GM20431 (cell line): ENCODE results near the gene TLR9.

Experiments used
- in situ Hi-C: fragments of 300-500 bp; cut with MseI, MboI; formaldehyde crosslinking; loops from one replicate; pipeline ENCODE4 v1.15.0; 2020; ENCODE audit warnings: low sequenced_read_pairs; ENCODE audit not compliant: unreplicated experiment

The TLR9 gene

GRCh38 chr3:52234516-52235447 lies 9.3 kb upstream of the TLR9 start:
- in situ Hi-C loops = no loop called here

GRCh38 chr3:52233968-52234367 lies 8.5 kb upstream of the TLR9 start:
- in situ Hi-C loops = no loop called here

- in situ Hi-C loops = no loop called here
Observed at GRCh38 chr3:52233108-52233591, 7.7 kb upstream of the TLR9 start.

DNA sequence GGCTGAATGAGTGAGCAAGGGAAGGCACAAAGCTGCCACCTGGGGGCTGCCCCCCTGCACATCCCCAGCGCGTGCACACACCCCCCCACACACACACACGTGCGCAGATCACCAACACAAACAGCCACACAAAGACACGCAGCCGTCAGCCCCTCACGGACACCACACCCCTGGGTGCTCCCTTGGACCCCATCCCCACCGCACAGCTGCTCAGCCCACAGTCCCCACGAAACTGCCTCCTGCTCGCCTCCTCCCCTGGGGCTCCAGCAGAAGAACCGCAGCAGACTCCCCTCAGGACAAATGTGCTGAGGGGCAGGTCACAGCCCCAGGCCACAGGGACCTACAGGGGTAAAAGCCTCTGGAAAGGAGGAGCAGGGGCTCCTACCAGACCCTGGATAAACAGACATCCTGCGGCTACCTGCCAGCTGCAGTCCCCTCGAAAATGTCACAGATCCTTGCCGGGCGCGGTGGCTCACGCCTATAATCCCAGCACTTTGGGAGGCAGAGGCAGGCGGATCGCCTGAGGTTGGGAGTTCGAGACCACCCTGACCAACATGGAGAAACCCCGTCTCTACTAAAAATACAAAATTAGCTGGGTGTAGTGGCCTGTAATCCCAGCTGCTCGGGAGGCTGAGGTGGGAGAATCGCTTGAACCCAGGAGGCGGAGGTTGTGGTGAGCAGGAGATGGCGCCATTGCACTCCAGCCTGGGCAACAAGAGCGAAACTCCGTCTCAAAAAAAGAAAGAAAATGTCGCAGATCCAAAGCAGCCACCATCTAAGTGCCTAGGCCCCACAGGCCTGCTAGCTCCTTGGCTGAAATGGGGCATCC lies 7.0 kb upstream of the TLR9 start:
- in situ Hi-C loops = no loop called here

DNA sequence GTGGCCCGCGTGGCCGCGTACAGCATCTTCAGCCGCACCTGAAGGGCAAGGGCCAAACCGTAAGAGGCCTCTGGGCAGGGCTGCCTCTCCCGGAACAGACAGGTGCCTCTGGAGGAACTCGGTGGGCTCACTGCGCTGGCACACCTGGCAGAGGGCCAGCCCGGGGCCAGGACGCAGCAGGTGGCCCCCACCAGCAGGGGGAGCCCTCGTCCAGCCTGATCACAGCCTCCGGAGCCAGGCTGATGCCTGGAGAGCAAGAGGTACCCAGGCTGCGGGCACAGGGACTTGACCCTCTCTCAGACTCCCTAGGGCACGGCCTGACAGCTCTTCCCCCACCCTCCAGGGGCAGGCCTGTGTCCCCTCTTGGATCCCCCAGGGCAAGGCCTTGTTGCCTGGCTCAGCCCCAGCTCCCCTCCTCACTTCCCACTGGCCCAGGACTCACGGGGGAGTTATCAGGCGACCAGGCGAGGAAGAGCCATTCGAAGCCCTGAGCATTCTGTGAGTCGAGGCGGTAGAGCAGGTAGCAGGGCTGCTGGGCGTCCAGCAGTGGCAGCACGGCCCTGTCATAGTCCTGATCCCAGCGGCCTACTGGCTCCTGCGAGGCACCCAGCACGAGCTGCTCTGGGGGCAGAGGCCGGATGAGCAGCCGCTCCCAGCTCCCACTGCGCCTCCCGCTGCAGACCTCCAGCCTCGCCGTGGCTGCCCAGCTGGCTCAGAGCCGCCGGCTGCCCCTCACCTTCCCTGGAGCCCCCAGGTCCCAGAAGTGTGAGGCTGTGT lies 6.2 kb upstream of the TLR9 start:
- in situ Hi-C loops = no loop called here

- in situ Hi-C loops = no loop called here
Observed at GRCh38 chr3:52230889-52231499, 5.5 kb upstream of the TLR9 start.

GRCh38 chr3:52230461-52230860 lies 5.0 kb upstream of the TLR9 start:
- in situ Hi-C loops = no loop called here

GRCh38 chr3:52229656-52230055 lies 4.2 kb upstream of the TLR9 start:
- in situ Hi-C loops = no loop called here

DNA sequence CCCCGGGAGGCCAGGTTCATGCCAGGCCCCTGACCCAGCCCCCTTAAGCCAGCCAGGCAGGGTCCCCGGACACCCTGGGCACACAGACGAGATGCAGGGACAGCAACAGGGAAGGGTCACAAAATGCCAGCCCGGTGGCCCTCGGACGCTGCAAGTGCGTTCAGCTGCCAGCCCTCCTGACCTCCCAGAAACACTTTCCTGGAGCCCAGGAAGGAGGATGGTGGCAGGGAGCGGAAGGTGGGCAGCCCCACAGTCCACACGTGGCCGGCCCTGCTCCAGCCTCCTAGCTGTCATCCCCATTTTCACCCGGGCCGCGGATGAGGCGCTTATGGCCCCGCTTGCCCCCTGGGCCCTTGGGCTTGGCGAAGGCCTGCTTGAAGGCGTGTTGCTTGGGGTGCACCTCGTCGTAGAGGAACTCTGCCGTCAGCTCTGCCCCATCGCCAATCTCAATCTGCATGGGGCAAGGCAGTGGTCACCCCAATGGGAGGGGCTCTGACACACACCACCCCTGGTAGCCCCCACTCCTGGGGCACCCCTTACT lies 3.4 kb upstream of the TLR9 start:
- in situ Hi-C loops = no loop called here

DNA sequence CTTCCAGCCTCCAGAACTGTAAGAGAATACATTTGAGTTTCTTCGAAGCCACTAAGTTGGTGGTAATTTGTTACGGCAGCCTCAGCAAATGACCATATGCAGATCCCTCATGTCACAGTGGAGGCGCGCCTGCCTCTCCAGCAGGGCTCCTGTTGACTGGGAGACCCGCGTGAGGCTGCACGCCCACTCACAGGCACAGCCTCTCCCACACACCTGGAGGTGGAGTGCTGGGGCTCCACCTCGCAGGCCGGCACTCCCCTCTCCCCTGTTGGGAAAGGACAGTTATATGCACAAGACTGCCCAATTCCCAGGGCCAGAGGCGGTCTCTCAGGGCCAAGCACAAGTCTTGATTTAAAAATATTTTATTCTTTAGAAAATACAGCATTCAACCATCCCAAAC lies 2.8 kb upstream of the TLR9 start:
- in situ Hi-C loops = no loop called here

DNA sequence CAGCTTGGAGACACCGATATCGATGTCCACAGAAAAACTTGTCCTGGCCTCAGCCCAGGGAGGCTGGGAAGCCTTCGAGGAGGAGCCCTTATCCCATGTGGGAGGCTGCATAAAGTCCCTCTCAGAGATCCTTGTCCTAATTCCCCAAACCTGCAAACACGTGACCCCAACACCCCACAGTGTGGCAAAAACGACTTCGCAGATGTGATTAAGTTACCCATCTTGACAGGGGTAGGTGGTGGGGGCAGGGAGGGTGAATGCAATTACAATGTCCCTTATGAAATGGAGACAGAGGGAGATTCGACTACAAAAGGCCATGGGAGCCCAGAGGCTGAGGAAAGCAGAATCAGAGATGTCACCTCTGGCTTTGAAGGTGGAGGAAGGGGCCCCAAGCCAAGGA lies 2.3 kb upstream of the TLR9 start:
- in situ Hi-C loops = no loop called here

GRCh38 chr3:52227117-52227516 lies 1.7 kb upstream of the TLR9 start:
- in situ Hi-C loops = no loop called here

DNA sequence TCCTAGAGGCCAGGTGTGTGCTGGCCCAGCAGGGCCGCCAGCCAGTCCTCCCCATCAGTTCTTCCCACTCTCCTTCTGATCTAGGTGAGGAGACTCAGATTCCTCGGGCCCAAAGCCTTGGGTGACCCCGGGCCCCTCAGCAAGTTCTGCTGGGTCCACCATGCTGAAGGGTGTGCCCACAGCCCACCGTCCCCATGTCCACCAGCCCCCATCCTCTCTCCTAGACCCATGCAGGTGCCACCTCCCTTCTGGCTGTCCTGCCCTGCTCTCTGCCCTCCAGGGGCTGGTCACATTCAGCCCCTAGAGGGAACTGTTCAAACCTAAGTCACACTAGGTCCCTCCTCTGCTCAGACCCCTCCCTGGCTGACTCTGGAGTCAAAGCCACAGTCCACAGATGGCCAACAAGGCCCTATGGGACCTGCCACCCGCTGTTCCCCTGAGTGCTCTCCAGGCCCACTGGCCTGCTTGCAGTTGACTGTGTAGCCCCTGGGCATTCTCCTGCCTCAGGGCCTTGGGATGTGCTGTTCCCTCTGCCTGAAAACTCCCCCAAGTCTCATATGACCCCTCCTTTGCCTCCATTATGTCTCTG lies 878 bp upstream of the TLR9 start:
- in situ Hi-C loops = no loop called here

DNA sequence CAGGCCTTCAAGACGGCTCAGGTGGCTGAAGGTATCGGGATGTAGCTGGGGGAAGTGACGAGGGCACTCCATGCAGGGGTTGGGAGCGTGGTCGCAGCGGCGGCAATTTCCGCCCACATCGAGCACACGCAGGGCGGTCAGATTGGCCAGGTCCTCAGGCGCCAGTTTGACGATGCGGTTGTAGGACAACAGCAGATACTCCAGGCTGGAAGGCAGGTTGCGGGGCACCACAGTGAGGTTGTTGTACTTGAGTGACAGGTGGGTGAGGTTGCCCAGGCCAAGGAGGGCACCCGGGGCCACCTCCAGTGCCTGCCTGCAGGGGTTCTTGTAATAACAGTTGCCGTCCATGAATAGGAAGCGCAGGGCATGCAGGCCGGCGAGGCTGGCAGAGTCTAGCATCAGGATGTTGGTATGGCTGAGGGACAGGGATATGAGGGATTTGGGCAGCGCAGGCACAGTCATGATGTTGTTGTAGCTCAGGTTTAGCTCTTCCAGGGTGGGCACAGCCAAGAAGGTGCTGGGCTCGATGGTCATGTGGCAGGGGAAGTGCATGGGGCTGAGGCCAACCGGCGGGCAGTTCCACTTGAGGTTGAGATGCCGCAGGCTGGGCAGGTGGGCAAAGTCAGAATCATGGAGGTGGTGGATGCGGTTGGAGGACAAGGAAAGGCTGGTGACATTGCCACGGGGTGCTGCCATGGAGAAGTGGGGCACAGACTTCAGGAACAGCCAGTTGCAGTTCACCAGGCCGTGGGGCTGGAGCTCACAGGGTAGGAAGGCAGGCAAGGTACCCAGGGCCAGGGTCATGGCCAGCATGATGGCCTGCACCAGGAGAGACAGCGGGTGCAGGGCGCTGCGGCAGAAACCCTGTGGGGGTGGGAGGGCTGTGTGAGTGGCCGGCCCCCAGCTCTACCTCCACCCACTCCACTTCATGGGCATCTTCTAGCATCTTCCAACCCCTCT lies 1.7 kb downstream of the TLR9 start:
- in situ Hi-C loops = no loop called here

- in situ Hi-C loops = no loop called here
Observed at GRCh38 chr3:52222319-52223221, 2.9 kb downstream of the TLR9 start.

DNA sequence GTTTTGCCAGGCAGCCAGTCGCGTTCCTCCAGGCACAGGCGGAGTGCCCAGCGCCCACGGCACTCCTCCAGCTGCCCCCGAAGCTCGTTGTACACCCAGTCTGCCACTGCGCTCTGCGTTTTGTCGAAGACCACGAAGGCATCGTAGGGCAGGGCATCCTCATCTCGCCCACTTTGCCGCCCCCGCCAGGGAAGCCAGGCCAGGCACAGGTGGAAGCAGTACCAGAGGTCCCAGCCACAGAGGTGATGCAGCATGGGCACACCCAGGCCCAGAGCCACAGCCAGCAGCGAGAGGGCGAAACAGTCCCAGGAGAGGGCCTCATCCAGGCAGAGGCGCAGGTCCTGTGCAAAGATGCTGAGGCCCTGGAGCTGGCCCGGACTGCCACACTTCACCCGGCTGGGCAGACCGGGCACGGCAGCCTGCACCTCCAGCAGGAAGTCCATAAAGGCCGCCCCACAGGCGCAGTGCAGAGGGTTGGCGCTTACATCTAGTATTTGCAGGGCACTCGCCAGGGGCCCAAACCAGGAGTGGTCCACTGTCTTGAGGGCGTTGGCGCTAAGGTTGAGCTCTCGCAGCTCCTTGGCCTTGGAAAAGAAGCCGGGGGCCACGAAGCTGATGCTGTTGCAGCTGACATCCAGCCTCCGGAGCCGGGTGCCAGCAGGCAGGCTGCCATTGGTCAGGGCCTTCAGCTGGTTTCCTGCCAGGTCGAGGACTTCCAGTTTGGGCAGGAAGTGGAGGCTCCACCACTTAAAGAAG lies 3.7 kb downstream of the TLR9 start:
- in situ Hi-C loops = no loop called here
